H9 (cell line): ENCODE measurements around the gene ALKBH2. TPM values are rescaled to one million over a fixed set of nuclear protein-coding genes. Genes with fewer than 3 reads are reported as not detected.

ENCODE experiments used
- DNase-seq: peaks from one replicate; pipeline ENCODE4 v3.0.0-alpha.2; 2017
- H2AFZ ChIP-seq: one replicate; pipeline ENCODE4 v1.6.1; 2013; ENCODE audit warnings: mild to moderate bottlenecking, low read length, control low read depth, moderate library complexity
- H2AK5ac ChIP-seq: 2 replicates; pipeline ENCODE4 v1.6.1; 2013; ENCODE audit warnings: low read length, control low read depth, mixed read lengths; ENCODE audit not compliant: insufficient read length
- H2BK120ac ChIP-seq: one replicate; pipeline ENCODE4 v1.6.1; 2013; ENCODE audit warnings: low read depth, mild to moderate bottlenecking, low read length, control low read depth, inconsistent platforms; ENCODE audit not compliant: poor library complexity, severe bottlenecking
- H2BK12ac ChIP-seq: 2 replicates; pipeline ENCODE4 v1.6.1; 2013; ENCODE audit warnings: low read length, control low read depth, mixed read lengths, low read depth; ENCODE audit not compliant: insufficient read length
- H2BK15ac ChIP-seq: 2 replicates; pipeline ENCODE4 v1.6.1; 2013; ENCODE audit warnings: low read depth, low read length, control low read depth
- H2BK20ac ChIP-seq: one replicate; pipeline ENCODE4 v1.6.1; 2013; ENCODE audit warnings: low read depth, mild to moderate bottlenecking, low read length, control low read depth, inconsistent platforms; ENCODE audit not compliant: poor library complexity, severe bottlenecking
- H2BK5ac ChIP-seq: 2 replicates; pipeline ENCODE4 v1.6.1; 2013; ENCODE audit warnings: low read length, control low read depth, mixed read lengths; ENCODE audit not compliant: insufficient read length
- H3K14ac ChIP-seq: 2 replicates; pipeline ENCODE4 v1.6.1; 2013; ENCODE audit warnings: low read length, control low read depth; ENCODE audit not compliant: insufficient read depth
- H3K18ac ChIP-seq: 2 replicates; pipeline ENCODE4 v1.6.1; 2013; ENCODE audit warnings: low read depth, mild to moderate bottlenecking, mixed read lengths, low read length, control low read depth; ENCODE audit not compliant: insufficient read length
- H3K23ac ChIP-seq: 2 replicates; pipeline ENCODE4 v1.6.1; 2013; ENCODE audit warnings: low read length, control low read depth, mixed read lengths, low read depth; ENCODE audit not compliant: insufficient read length
- H3K23me2 ChIP-seq: 2 replicates; pipeline ENCODE4 v1.6.1; 2013; ENCODE audit warnings: low read depth, mild to moderate bottlenecking, mixed read lengths, low read length, control low read depth; ENCODE audit not compliant: insufficient read length, poor library complexity, severe bottlenecking
- H3K27ac ChIP-seq: 2 replicates; pipeline ENCODE4 v1.5.1; 2013; ENCODE audit warnings: low read length, control low read depth, mixed read lengths, low read depth; ENCODE audit not compliant: insufficient read length
- H3K27me3 ChIP-seq: 2 replicates; pipeline ENCODE4 v1.6.1; 2013; ENCODE audit warnings: low read length, control low read depth, inconsistent platforms; ENCODE audit not compliant: insufficient read depth
- H3K4ac ChIP-seq: 2 replicates; pipeline ENCODE4 v1.6.1; 2013; ENCODE audit warnings: low read depth, mild to moderate bottlenecking, control low read depth, inconsistent platforms, low read length, moderate library complexity
- H3K4me1 ChIP-seq: 2 replicates; pipeline ENCODE4 v1.6.1; 2013; ENCODE audit warnings: low read length, control low read depth, inconsistent platforms; ENCODE audit not compliant: insufficient read depth
- H3K4me2 ChIP-seq: 2 replicates; pipeline ENCODE4 v1.6.1; 2013; ENCODE audit warnings: low read length, control low read depth, mixed read lengths; ENCODE audit not compliant: insufficient read length, insufficient read depth
- H3K56ac ChIP-seq: 2 replicates; pipeline ENCODE4 v1.6.1; 2013; ENCODE audit warnings: low read depth, mild to moderate bottlenecking, mixed read lengths, low read length, control low read depth; ENCODE audit not compliant: insufficient read length
- H3K79me1 ChIP-seq: 2 replicates; pipeline ENCODE4 v1.6.1; 2013; ENCODE audit warnings: low read depth, mild to moderate bottlenecking, moderate library complexity, low read length, control low read depth, inconsistent platforms; ENCODE audit not compliant: insufficient read depth, poor library complexity, severe bottlenecking
- H3K79me2 ChIP-seq: 2 replicates; pipeline ENCODE4 v1.6.1; 2013; ENCODE audit warnings: low read length, control low read depth, inconsistent platforms; ENCODE audit not compliant: insufficient read depth
- H3K9ac ChIP-seq: 2 replicates; pipeline ENCODE4 v1.6.1; 2013; ENCODE audit warnings: low read length, control low read depth, mixed read lengths; ENCODE audit not compliant: insufficient read length; ENCODE audit errors: extremely low read depth
- H3K9me3 ChIP-seq: one replicate; pipeline ENCODE4 v1.6.1; 2013; ENCODE audit warnings: low read depth, low read length, inconsistent platforms; ENCODE audit not compliant: control insufficient read depth
- H3T11ph ChIP-seq: one replicate; pipeline ENCODE4 v1.6.1; 2013; ENCODE audit warnings: mild to moderate bottlenecking, low read length, control low read depth, inconsistent platforms
- H4K20me1 ChIP-seq: one replicate; pipeline ENCODE4 v1.6.1; 2013; ENCODE audit not compliant: control insufficient read depth, insufficient read length, insufficient read depth
- H4K5ac ChIP-seq: 2 replicates; pipeline ENCODE4 v1.6.1; 2013; ENCODE audit warnings: low read depth, mild to moderate bottlenecking, mixed read lengths, low read length, control low read depth; ENCODE audit not compliant: insufficient read length
- H4K8ac ChIP-seq: replicated peaks from 2 replicates; pipeline ENCODE4 v1.6.1; 2013; ENCODE audit warnings: low read length, control low read depth, mixed read lengths, low read depth; ENCODE audit not compliant: insufficient read length
- H4K91ac ChIP-seq: 2 replicates; pipeline ENCODE4 v1.6.1; 2013; ENCODE audit warnings: low read depth, mild to moderate bottlenecking, moderate library complexity, mixed read lengths, low read length, control low read depth; ENCODE audit not compliant: insufficient read length
- H3K27ac Mint-ChIP-seq, 3 experiments: 2 replicates in 2 of 3; 3 replicates in 1 of 3; pipeline ENCODE4 v1.8.0; 2020 to 2021; ENCODE audit warnings: mixed read lengths in 3 of 3, mild to moderate bottlenecking in 1 of 3, moderate library complexity in 1 of 3
- H3K27me3 Mint-ChIP-seq: 2 replicates; pipeline ENCODE4 v1.8.0; 2021; ENCODE audit warnings: low read depth, mild to moderate bottlenecking, moderate library complexity, mixed read lengths
- H3K36me3 Mint-ChIP-seq, 3 experiments: 2 replicates in 2 of 3; 3 replicates in 1 of 3; pipeline ENCODE4 v1.8.0; 2020 to 2021; ENCODE audit warnings: low read depth in 3 of 3, mixed read lengths in 3 of 3; ENCODE audit not compliant: insufficient read depth in 1 of 3
- H3K4me1 Mint-ChIP-seq, 2 experiments: 2 replicates each; pipeline ENCODE4 v1.8.0; 2020; ENCODE audit warnings: mixed read lengths in 2 of 2
- H3K4me3 Mint-ChIP-seq, 2 experiments: 2 replicates in 1 of 2; 3 replicates in 1 of 2; pipeline ENCODE4 v1.8.0; 2020 to 2021; ENCODE audit warnings: mild to moderate bottlenecking in 2 of 2, mixed read lengths in 2 of 2, moderate library complexity in 1 of 2
- H3K9me3 Mint-ChIP-seq, 2 experiments: 2 replicates in 1 of 2; 3 replicates in 1 of 2; pipeline ENCODE4 v1.8.0; 2020; ENCODE audit warnings: mild to moderate bottlenecking in 2 of 2, mixed read lengths in 2 of 2, moderate library complexity in 1 of 2
- CTCF ChIP-seq: fragments of 200-600 bp; sonication (generic); conservative IDR thresholded peaks from 3 replicates; pipeline ENCODE4 v1.8.0; 2021; ENCODE audit warnings: antibody characterized with exemption, mild to moderate bottlenecking
- WGBS: extraction: QIAGEN DNeasy Blood & Tissue Kit; methylation state at CpG from one replicate; pipeline ENCODE4 v1.1.7; 2013; ENCODE audit warnings: missing lambda C conversion rate, low lambda C conversion rate, mixed read lengths; ENCODE audit not compliant: insufficient read length; ENCODE audit errors: extremely low coverage; 5-methylcytosine and 5-hydroxymethylcytosine counted together
- total RNA-seq: library from RNA; stranded (reverse); gene quantifications from 2 replicates; pipeline ENCODE4 v1.2.1, GENCODE V29; 2021

Gene ALKBH2
- total RNA-seq, 1 experiment from 2014 or later = 24.4 TPM

- Mint-ChIP-seq H3K9me3 (no peaks in the 10 kb centered on the region), H3K4me3 (peak overlapping the region; percentile 86 to 89), H3K36me3 (peaks cover 30 to 41% (median 37%) of the 10 kb centered on the region in 3 experiments), H3K27ac (peak overlapping the region in 1 of 3 experiments; percentile 82; a peak in 1 of 7 replicates), H3K4me1 (peaks cover 9 to 28% of the 10 kb centered on the region in 2 experiments), H3K27me3 (peaks cover 12% of the 10 kb centered on the region)
- Histone ChIP-seq H3K23me2 (peaks cover 16% of the 10 kb centered on the region), H2BK15ac (no peak overlapping the region), H4K8ac (no peak overlapping the region), H2AK5ac (no peak overlapping the region), H3K79me2 (peaks cover 5% of the 10 kb centered on the region; the same call in 1 of the 2 replicates), H3K79me1 (peaks cover 8% of the 10 kb centered on the region), H3K27ac (no peak overlapping the region), H3K14ac (no peak overlapping the region), H3K4ac (no peak overlapping the region), H3K4me2 (peak overlapping the region; percentile 85), H3K9me3 (no peaks in the 10 kb centered on the region), H2BK12ac (no peak overlapping the region), H3K23ac (no peak overlapping the region), H4K20me1 (no peaks in the 10 kb centered on the region), H3K27me3 (no peaks in the 10 kb centered on the region), H3T11ph (no peak overlapping the region), H4K91ac (no peak overlapping the region), H3K4me1 (no peaks in the 10 kb centered on the region), H2BK120ac (no peak overlapping the region), H4K5ac (no peak overlapping the region), H2AFZ (no peak overlapping the region), H3K56ac (no peak overlapping the region), H2BK5ac (no peak overlapping the region), H2BK20ac (no peak overlapping the region), H3K18ac (peak overlapping the region; percentile 59), H3K9ac (peak overlapping the region; percentile 72)
- no peak for DNase-seq
- TF ChIP-seq CTCF = no peak
- WGBS = no CpG with 5 or more reads among the region's 11 CpGs
These were observed 3.8 kb upstream of the ALKBH2 start for GRCh38 chr12:109097140-109097434.
